Brain microvascular endothelial cell (primary cell): ENCODE data around the gene LRP5.
A peak's percentile ranks its signal among the peaks of the same experiment; 100 is the strongest.

ENCODE experiments used
- DNase-seq: peaks from one replicate; pipeline ENCODE4 v3.0.0-alpha.2; 2020
- H3K27ac ChIP-seq: fragments of 250-450 bp; sonication (Bioruptor Pico); 2 replicates; pipeline ENCODE4 v1.5.1; 2020; ENCODE audit warnings: mild to moderate bottlenecking, moderate library complexity
- H3K27me3 ChIP-seq: fragments of 250-450 bp; sonication (Bioruptor Pico); replicated peaks from 2 replicates; pipeline ENCODE4 v1.5.1; 2020; ENCODE audit warnings: mild to moderate bottlenecking
- H3K36me3 ChIP-seq: fragments of 250-450 bp; sonication (Bioruptor Pico); replicated peaks from 2 replicates; pipeline ENCODE4 v1.5.1; 2020; ENCODE audit warnings: mild to moderate bottlenecking
- H3K4me3 ChIP-seq: 2 replicates; pipeline ENCODE4 v1.5.1; 2011; ENCODE audit warnings: low read depth, mild to moderate bottlenecking, control low read depth, low read length, moderate library complexity
- in situ Hi-C: cut with HindIII; loops from 2 replicates; pipeline ENCODE4 v1.10.0; 2017; ENCODE audit warnings: low sequenced_read_pairs, low pct_ligation_motif_present
- TF ChIP-seq, protein P1 (sequence below): IDR thresholded peaks from 2 replicates; pipeline ENCODE4 v1.5.1; 2011; ENCODE audit warnings: low read depth, mild to moderate bottlenecking, moderate library complexity, low read length, control low read depth, inconsistent platforms; ENCODE audit errors: missing control alignments

LRP5 gene

DNA sequence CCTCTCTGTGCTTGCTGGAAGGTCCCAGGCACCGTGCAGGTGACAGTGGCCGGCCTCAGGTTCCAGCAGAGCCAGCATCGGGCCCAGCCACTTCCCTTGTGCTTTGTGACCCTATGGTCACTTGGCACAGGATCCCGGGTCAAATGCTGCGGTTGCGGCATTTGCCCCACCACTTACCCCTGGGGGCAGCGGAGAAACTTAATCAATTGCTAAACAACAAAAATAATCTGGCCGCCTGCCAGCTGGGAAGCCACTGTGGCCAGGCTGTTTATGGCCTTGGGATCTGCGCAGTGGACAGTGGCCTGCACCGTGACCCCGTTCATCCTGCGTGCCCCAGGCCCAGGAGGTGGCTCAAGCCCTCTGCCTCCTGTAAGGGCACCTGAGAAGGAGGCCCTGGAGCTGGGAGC lies 65.0 kb downstream of the LRP5 start:
- TF ChIP-seq, protein P1, sequence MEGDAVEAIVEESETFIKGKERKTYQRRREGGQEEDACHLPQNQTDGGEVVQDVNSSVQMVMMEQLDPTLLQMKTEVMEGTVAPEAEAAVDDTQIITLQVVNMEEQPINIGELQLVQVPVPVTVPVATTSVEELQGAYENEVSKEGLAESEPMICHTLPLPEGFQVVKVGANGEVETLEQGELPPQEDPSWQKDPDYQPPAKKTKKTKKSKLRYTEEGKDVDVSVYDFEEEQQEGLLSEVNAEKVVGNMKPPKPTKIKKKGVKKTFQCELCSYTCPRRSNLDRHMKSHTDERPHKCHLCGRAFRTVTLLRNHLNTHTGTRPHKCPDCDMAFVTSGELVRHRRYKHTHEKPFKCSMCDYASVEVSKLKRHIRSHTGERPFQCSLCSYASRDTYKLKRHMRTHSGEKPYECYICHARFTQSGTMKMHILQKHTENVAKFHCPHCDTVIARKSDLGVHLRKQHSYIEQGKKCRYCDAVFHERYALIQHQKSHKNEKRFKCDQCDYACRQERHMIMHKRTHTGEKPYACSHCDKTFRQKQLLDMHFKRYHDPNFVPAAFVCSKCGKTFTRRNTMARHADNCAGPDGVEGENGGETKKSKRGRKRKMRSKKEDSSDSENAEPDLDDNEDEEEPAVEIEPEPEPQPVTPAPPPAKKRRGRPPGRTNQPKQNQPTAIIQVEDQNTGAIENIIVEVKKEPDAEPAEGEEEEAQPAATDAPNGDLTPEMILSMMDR = no peak

DNA sequence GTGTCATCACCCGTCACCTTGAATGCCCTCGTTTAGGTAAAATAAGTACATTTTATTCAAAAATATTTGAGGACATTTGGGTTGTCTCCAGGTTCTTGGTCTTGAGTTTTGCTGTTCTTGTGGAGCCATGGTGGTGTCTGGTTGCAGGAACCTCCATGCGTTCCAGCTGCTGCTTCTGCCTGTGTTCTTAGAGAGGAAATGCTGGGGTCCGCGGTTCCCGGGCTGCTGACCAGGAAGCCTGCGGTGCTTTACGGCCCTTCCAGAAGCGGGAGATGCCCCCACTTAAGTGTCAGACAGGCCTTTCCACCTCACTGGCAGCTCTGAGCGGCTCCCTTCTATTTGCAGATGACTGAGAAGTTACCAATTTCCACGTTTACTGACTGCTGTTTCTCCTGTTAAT lies 66.8 kb downstream of the LRP5 start:
- in situ Hi-C loops = no loop called here
- DNase-seq = no peak
- no peak overlapping the region for H3K27ac ChIP-seq
- H3K4me3 ChIP-seq = no peak overlapping the region
- TF ChIP-seq, protein P1 = no peak
- no peaks in the 10 kb centered on the region for H3K27me3 ChIP-seq
- no peaks in the 10 kb centered on the region for H3K36me3 ChIP-seq

More for the DNA sequence above, 65.0 kb downstream of the LRP5 start:
- in situ Hi-C loops = no loop called here
- Histone ChIP-seq H3K27me3 (no peaks in the 10 kb centered on the region), H3K4me3 (no peak overlapping the region), H3K36me3 (no peaks in the 10 kb centered on the region), H3K27ac (no peak overlapping the region)
- no peak for DNase-seq

DNA sequence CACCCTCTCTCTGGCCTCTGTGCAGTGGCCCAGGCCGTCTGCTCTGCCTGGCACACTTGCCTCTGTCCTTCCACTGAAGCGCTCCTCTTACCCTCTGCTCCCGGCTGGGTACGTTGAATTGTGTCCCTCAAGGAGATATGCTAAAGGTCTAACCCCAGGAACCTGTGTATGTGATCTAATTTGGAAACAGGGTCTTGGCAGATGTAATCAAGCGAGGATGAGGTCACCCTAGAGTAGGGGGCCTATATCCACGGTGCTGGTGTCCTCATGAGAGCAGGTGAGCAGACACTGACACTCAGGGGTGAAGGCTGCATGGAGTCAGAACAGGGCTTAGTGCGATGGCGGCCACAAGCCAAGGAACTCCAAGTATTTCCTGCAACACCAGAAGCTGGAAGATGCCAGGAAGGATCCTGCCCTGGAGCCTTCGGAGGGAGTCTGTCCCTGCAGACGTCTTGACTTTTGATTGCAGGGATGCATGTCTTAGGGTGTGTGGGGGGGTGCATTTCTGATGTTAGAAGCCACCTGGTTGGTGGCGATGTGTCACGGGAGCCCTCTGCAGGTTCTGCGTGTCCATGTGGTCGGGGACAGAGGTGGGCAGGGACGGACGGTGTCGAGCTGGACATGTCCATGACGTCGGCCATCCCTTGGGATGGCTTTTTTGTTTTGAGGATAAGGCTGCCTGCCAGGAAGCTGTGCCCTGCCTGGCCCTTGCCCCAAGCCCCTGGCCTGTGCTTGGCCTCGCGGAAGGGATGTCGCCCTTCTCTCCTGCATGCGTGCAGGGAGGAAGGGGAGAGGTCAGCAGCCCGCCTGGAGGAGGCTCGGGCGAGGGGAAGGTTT lies 68.6 kb downstream of the LRP5 start:
- H3K4me3 ChIP-seq = no peak overlapping the region
- H3K27ac ChIP-seq = peak overlapping the region; percentile 81
- TF ChIP-seq, protein P1 = no peak
- no peaks in the 10 kb centered on the region for H3K36me3 ChIP-seq
- H3K27me3 ChIP-seq = no peaks in the 10 kb centered on the region
- in situ Hi-C loops = no loop called here
- no peak for DNase-seq

DNA sequence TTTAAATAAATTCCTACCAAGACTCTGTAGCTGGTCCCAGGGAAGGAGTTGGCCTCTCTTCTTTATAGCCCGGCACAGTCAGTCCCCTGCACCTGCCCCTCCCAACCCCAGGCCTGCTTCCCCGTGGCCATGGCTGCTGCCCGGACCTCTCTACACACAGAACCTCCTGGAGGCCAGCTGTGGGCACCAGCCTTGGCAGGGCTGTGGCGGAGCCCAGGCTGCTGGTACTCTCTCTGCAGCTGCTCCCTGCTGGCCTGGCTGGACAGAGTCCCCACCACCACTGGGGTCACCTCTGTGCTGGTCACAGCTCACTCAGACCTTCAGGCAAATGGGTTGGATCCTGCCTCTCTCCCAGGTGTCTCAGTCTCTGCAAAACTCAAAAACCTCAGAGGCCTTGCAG lies 69.3 kb downstream of the LRP5 start:
- Histone ChIP-seq H3K27me3 (no peaks in the 10 kb centered on the region), H3K36me3 (peaks cover 5% of the 10 kb centered on the region), H3K4me3 (no peak overlapping the region), H3K27ac (peak overlapping the region; percentile 81)
- DNase-seq = no peak
- TF ChIP-seq, protein P1 = no peak
- in situ Hi-C loops = no loop called here

DNA sequence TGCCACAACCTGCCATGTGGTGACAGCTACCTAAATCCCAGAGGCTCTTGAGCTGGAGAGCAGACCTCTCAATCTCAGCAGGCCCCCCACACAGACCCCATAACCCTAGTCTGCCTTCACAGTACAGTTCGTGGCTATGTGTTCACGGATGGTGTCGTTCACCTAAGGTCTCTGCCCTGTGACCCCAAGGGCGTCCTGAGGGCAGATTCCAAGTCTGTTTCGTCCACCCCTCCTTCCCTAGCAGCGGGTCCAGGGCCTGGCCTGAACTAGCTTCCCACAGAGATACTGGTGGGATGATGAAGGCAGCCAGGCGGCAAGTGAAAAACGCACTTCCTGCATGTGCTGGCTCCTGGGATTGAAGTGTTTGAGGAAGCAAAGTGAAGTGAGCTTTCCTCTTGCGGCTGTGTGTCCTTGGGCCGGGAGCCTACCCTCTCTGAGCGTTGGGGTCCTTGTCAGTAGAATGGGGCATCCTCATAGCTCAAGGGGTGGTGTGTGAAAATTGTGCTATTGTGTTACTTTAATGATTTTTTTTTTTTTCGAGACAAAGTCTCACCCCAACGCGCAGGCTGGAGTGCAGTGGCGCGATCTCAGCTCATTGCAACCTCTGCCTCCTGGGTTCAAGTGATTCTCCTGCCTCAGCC lies 70.1 kb downstream of the LRP5 start:
- TF ChIP-seq, protein P1 = no peak
- Histone ChIP-seq H3K4me3 (no peak overlapping the region), H3K36me3 (peaks cover 10% of the 10 kb centered on the region), H3K27me3 (no peaks in the 10 kb centered on the region), H3K27ac (no peak overlapping the region)
- no peak for DNase-seq
- in situ Hi-C loops = no loop called here
